Body of pancreas (tissue), 4 donors: ENCODE data around the gene CNOT1.

ENCODE experiments used
- CTCF ChIP-seq, 7 experiments: fragments of 450-650 bp in 4 of 7; fragments of 200-600 bp in 3 of 7; sonication (generic) in 3 of 7; IDR thresholded peaks; one replicate each; pipeline ENCODE4 v1.5.1; 2016 to 2019; ENCODE audit warnings: antibody characterized with exemption in 7 of 7
- POLR2A ChIP-seq, 3 donors: fragments of 450-650 bp; IDR thresholded peaks; one replicate each; pipeline ENCODE4 v1.6.1; 2016; ENCODE audit warnings: antibody characterized with exemption in 3 of 3, mild to moderate bottlenecking in 2 of 3

DNA sequence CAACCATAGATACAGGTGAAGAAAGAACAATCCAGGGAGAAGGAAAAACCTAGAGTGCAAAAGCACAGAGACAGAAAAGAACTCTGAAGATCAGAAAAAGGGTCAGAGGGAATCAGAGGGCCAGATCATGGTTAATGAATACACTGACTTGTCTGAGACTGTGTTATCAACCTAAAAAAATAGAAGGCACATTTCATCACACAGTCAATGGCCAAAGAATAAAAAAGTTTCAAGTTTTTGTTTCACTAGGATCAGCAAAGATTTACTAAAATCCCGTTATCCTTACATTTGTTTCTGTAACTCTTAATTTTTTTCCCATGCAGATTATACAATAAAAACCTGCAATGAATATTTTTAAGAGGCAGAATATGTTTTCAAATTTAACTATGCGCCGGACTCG lies 38.5 kb downstream of the CNOT1 start:
- no peak for TF ChIP-seq CTCF (IDR thresholded peaks at IDR 0.05)
- no peak for TF ChIP-seq POLR2A (IDR thresholded peaks at IDR 0.05)
